H1 (cell line): ENCODE data around the gene EPHA4. TPM values are rescaled to one million over a fixed set of nuclear protein-coding genes. Genes with fewer than 3 reads are reported as not detected.

Experiments
- CTCF ChIA-PET: fragments of 300-600 bp; sonication (Branson Sonifier 250); formaldehyde crosslinking; loops from one replicate; lab custom pipeline; 2021; ENCODE audit not compliant: partially characterized antibody; lab: Charles Lee
- POLR2A ChIA-PET: fragments of 300-600 bp; sonication (Branson Sonifier 250); formaldehyde crosslinking; loops from one replicate; lab custom pipeline; 2021; ENCODE audit warnings: inconsistent platforms; ENCODE audit not compliant: partially characterized antibody; lab: Charles Lee
- DNase-seq, 2 experiments: peaks; one replicate each; pipeline versions ENCODE4 v3.0.0 to v3.0.0-alpha.2; 2010 to 2022; ENCODE audit warnings: low spot score in 2 of 2, low read depth in 1 of 2, mixed read lengths in 1 of 2
- FAIRE-seq: peaks from 2 replicates; lab custom pipeline; 2011; peaks lifted over from hg19 to GRCh38; lab: Jason Lieb, UNC
- H2AFZ ChIP-seq: 2 replicates; pipeline ENCODE4 v1.8.1; 2012; ENCODE audit warnings: low read length, inconsistent platforms
- H2AK5ac ChIP-seq: 2 replicates; pipeline ENCODE4 v1.6.1; 2013; ENCODE audit warnings: low read depth, low read length
- H2BK120ac ChIP-seq: replicated peaks from 2 replicates; pipeline ENCODE3; 2013; ENCODE audit warnings: low read depth, low read length, inconsistent platforms
- H2BK12ac ChIP-seq: 2 replicates; pipeline ENCODE4 v1.6.1; 2013; ENCODE audit warnings: low read depth, low read length
- H2BK15ac ChIP-seq: 2 replicates; pipeline ENCODE4 v1.6.1; 2013; ENCODE audit warnings: low read length
- H2BK20ac ChIP-seq: 2 replicates; pipeline ENCODE4 v1.6.1; 2013; ENCODE audit warnings: low read length
- H2BK5ac ChIP-seq: 2 replicates; pipeline ENCODE4 v1.6.1; 2013; ENCODE audit warnings: low read depth, low read length
- H3K14ac ChIP-seq: 2 replicates; pipeline ENCODE4 v1.6.1; 2013; ENCODE audit warnings: inconsistent platforms; ENCODE audit not compliant: insufficient read length
- H3K18ac ChIP-seq: 2 replicates; pipeline ENCODE4 v1.6.1; 2013; ENCODE audit warnings: low read length; ENCODE audit errors: extremely low read depth
- H3K23ac ChIP-seq: 2 replicates; pipeline ENCODE4 v1.6.1; 2013; ENCODE audit warnings: inconsistent platforms; ENCODE audit not compliant: insufficient read length
- H3K23me2 ChIP-seq: 2 replicates; pipeline ENCODE4 v1.6.1; 2013; ENCODE audit warnings: low read depth, low read length
- H3K27ac ChIP-seq: 2 replicates; pipeline ENCODE4 v1.6.1; 2011; ENCODE audit warnings: low read depth, low read length, inconsistent platforms
- H3K27me3 ChIP-seq, 4 experiments: replicated peaks in 1 of 4; 1 replicate in 1 of 4; 2 replicates in 3 of 4; pipeline versions ENCODE4 v1.6.1 to v1.8.1; 2011 to 2013; ENCODE audit warnings: low read length in 3 of 4, mild to moderate bottlenecking in 3 of 4, inconsistent platforms in 2 of 4, mixed read lengths in 2 of 4, moderate library complexity in 1 of 4; ENCODE audit not compliant: control insufficient read depth in 3 of 4, insufficient read depth in 3 of 4; ENCODE audit errors: extremely low read depth in 1 of 4
- H3K36me3 ChIP-seq, 4 experiments: 2 replicates each; pipeline versions ENCODE4 v1.6.1 to v1.8.1; 2011 to 2013; ENCODE audit warnings: mild to moderate bottlenecking in 4 of 4, low read length in 3 of 4, moderate library complexity in 2 of 4, control low read depth in 1 of 4, inconsistent platforms in 1 of 4; ENCODE audit not compliant: insufficient read depth in 4 of 4, control insufficient read depth in 2 of 4
- H3K4ac ChIP-seq: replicated peaks from 2 replicates; pipeline ENCODE3; 2013; ENCODE audit warnings: low read length, low read depth, mixed read lengths, inconsistent platforms; ENCODE audit not compliant: insufficient read length
- H3K4me1 ChIP-seq, 4 experiments: replicated peaks in 1 of 4; 1 replicate in 1 of 4; 2 replicates in 3 of 4; pipeline versions ENCODE4 v1.6.1 to v1.8.1; 2011 to 2013; ENCODE audit warnings: low read length in 3 of 4, inconsistent platforms in 2 of 4, mixed read lengths in 1 of 4; ENCODE audit not compliant: insufficient read depth in 4 of 4, control insufficient read depth in 3 of 4
- H3K4me2 ChIP-seq, 2 experiments: 2 replicates each; pipeline versions ENCODE4 v1.6.1 to v1.8.1; 2011 to 2013; ENCODE audit warnings: low read depth in 2 of 2, low read length in 2 of 2, control low read depth in 1 of 2, inconsistent platforms in 1 of 2, mild to moderate bottlenecking in 1 of 2; ENCODE audit not compliant: insufficient read depth in 1 of 2
- H3K4me3 ChIP-seq, 4 experiments: fragments of 200-600, 300-600 bp in 1 of 4; sonication (generic), shearing (Covaris generic), sonication (Bioruptor Twin) in 1 of 4; 2 replicates each; pipeline versions ENCODE4 v1.5.1 to v1.8.1; 2011 to 2016; ENCODE audit warnings: low read length in 4 of 4, low read depth in 3 of 4, control low read depth in 2 of 4, inconsistent platforms in 2 of 4, mild to moderate bottlenecking in 2 of 4, mixed read lengths in 1 of 4, moderate library complexity in 1 of 4; ENCODE audit not compliant: insufficient read depth in 2 of 4; ENCODE audit errors: extremely low read depth in 1 of 4
- H3K56ac ChIP-seq: replicated peaks from 2 replicates; pipeline ENCODE3; 2013; ENCODE audit warnings: low read depth, mild to moderate bottlenecking, mixed read lengths, low read length, inconsistent platforms; ENCODE audit not compliant: insufficient read length
- H3K79me1 ChIP-seq: 2 replicates; pipeline ENCODE4 v1.6.1; 2013; ENCODE audit warnings: low read depth, low read length, control low read depth
- H3K79me2 ChIP-seq, 2 experiments: 2 replicates each; pipeline versions ENCODE4 v1.6.1 to v1.8.1; 2012 to 2013; ENCODE audit warnings: low read length in 2 of 2, mild to moderate bottlenecking in 2 of 2, inconsistent platforms in 1 of 2; ENCODE audit not compliant: insufficient read depth in 2 of 2, control insufficient read depth in 1 of 2
- H3K9ac ChIP-seq, 4 experiments: replicated peaks in 1 of 4; 1 replicate in 1 of 4; 2 replicates in 3 of 4; pipeline versions ENCODE4 v1.6.1 to v1.8.1; 2011 to 2013; ENCODE audit warnings: low read depth in 3 of 4, low read length in 3 of 4, control low read depth in 2 of 4, mild to moderate bottlenecking in 2 of 4, moderate library complexity in 2 of 4, inconsistent platforms in 1 of 4; ENCODE audit errors: extremely low read depth in 1 of 4
- H3K9me3 ChIP-seq, 2 experiments: 2 replicates each; pipeline versions ENCODE4 v1.6.1 to v1.8.1; 2012 to 2013; ENCODE audit warnings: mild to moderate bottlenecking in 2 of 2, moderate library complexity in 2 of 2, control low read depth in 1 of 2, inconsistent platforms in 1 of 2, low read depth in 1 of 2, low read length in 1 of 2, mixed read lengths in 1 of 2; ENCODE audit not compliant: insufficient read depth in 2 of 2
- H4K20me1 ChIP-seq, 2 experiments: replicated peaks in 1 of 2; 2 replicates each; pipeline versions ENCODE3 to v1.8.1; 2011 to 2013; ENCODE audit warnings: inconsistent platforms in 2 of 2, low read length in 2 of 2, mild to moderate bottlenecking in 1 of 2; ENCODE audit not compliant: insufficient read depth in 2 of 2, control insufficient read depth in 1 of 2
- H4K5ac ChIP-seq: 2 replicates; pipeline ENCODE4 v1.6.1; 2013; ENCODE audit warnings: low read length, low read depth, mixed read lengths, inconsistent platforms; ENCODE audit not compliant: insufficient read length
- H4K8ac ChIP-seq: 2 replicates; pipeline ENCODE4 v1.8.0; 2013; ENCODE audit warnings: mild to moderate bottlenecking, moderate library complexity, low read length, inconsistent platforms; ENCODE audit not compliant: insufficient read depth; ENCODE audit errors: extremely low read depth
- H4K91ac ChIP-seq: replicated peaks from 2 replicates; pipeline ENCODE3; 2013; ENCODE audit warnings: low read length, mixed read lengths, inconsistent platforms; ENCODE audit not compliant: insufficient read length
- BACH1 ChIP-seq: IDR thresholded peaks from 2 replicates; pipeline ENCODE4 v1.6.1; 2012; ENCODE audit warnings: low read length, improper control_type of control experiment
- HDAC2 ChIP-seq, 2 experiments: fragments of 300-600 bp in 1 of 2; sonication (generic) in 1 of 2; IDR thresholded peaks; 2 replicates each; pipeline ENCODE4 v1.6.1; 2011 to 2012; ENCODE audit warnings: low read depth in 2 of 2, low read length in 2 of 2, mild to moderate bottlenecking in 2 of 2, moderate library complexity in 2 of 2, borderline replicate concordance in 1 of 2, inconsistent platforms in 1 of 2
- KDM1A ChIP-seq: fragments of 200-600, 300-600 bp; sonication (generic); IDR thresholded peaks from 2 replicates; pipeline ENCODE4 v1.7.1; 2016; ENCODE audit warnings: mild to moderate bottlenecking, low read length, borderline replicate concordance
- PHF8 ChIP-seq: fragments of 200-600 bp; sonication (generic); conservative IDR thresholded peaks from 2 replicates; pipeline ENCODE4 v1.7.1; 2012; ENCODE audit warnings: low read depth, mild to moderate bottlenecking, inconsistent platforms, low read length, moderate library complexity
- TBP ChIP-seq: IDR thresholded peaks from 2 replicates; pipeline ENCODE4 v1.6.1; 2011; ENCODE audit warnings: low read depth, low read length, improper control_type of control experiment
- WGBS, 2 experiments: shearing (Covaris generic) in 1 of 2; methylation state at CpG; one replicate each; pipeline versions ENCODE4 v1.1.6 to v1.1.7; 2013 to 2015; ENCODE audit warnings: low lambda C conversion rate in 2 of 2, mixed read lengths in 2 of 2, inconsistent platforms in 1 of 2, low coverage in 1 of 2, missing lambda C conversion rate in 1 of 2; ENCODE audit not compliant: insufficient replicate concordance in 2 of 2, insufficient coverage in 1 of 2, insufficient read length in 1 of 2; ENCODE audit errors: extremely low coverage in 1 of 2, missing lambda C conversion rate in 1 of 2; 5-methylcytosine and 5-hydroxymethylcytosine counted together
- polyA plus RNA-seq, 7 experiments: library from polyadenylated mRNA; depleted of rRNA in 3 of 7; stranded (reverse) in 5 of 7; unstranded in 2 of 7; fragments of >200 nt in 5 of 7; fragments of 200-250 nt in 2 of 7; gene quantifications; 1 replicate in 5 of 7; 2 replicates in 1 of 7; 4 replicates in 1 of 7; pipeline versions ENCODE4 v1.2.1 to v1.2.3, GENCODE V29; 2011 to 2013; ENCODE audit warnings: missing spikeins in 2 of 7, mixed read lengths in 2 of 7
- total RNA-seq: library from RNA; stranded (reverse); fragmentation: NEBNext Ultra II Directional; extraction: Animal tissue kit (Norgen Biotek cat#: 25700); gene quantifications from 2 replicates; pipeline ENCODE4 v1.2.1, GENCODE V29; 2021

Gene EPHA4
- total and polyA plus RNA-seq, 2 of the 8 experiments (the other 6 are each of a cell fraction or from before 2014, with no cell fraction given), result 4.3 to 5.7 TPM

DNA sequence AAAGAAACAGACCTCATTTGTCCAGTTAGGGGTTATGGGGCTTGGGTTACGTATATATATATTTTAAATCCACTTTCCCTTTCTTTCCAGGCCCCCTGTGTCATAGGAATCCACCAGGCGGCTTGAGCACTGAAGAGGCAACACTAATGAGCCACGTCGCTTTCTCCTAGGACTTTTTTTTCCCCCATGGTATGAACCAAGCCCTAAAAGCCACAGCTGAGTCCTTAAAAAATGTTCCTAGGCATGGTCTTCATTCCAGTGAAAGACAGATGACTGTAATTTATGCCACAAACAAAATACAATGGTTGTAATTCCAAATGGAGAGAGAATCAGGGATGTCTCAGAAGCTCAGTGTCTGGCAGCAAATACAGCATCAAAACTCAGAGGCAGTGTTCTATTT, 146.8 kb downstream of the EPHA4 start:
- Histone ChIP-seq H3K14ac (no peak overlapping the region), H3K23me2 (no peaks in the 10 kb centered on the region), H3K4me2 (no peak overlapping the region), H2BK5ac (no peak overlapping the region), H2BK12ac (no peak overlapping the region), H3K9ac (no peak overlapping the region), H4K20me1 (no peaks in the 10 kb centered on the region), H3K9me3 (no peaks in the 10 kb centered on the region), H4K5ac (no peak overlapping the region), H3K27me3 (no peaks in the 10 kb centered on the region), H4K91ac (no peak overlapping the region), H2BK15ac (no peak overlapping the region), H2BK120ac (no peak overlapping the region), H3K27ac (no peak overlapping the region), H3K4ac (no peak overlapping the region), H2BK20ac (no peak overlapping the region), H3K79me2 (no peaks in the 10 kb centered on the region), H3K4me1 (no peaks in the 10 kb centered on the region), H2AK5ac (no peak overlapping the region), H2AFZ (no peak overlapping the region), H3K56ac (no peak overlapping the region), H3K18ac (no peak overlapping the region), H3K4me3 (no peak overlapping the region), H3K36me3 (peaks cover 0 to 18% (median 4%) of the 10 kb centered on the region in 4 experiments; a peak in 4 of 8 replicates), H3K79me1 (no peaks in the 10 kb centered on the region), H3K23ac (no peak overlapping the region), H4K8ac (no peak overlapping the region)
- WGBS, 2 experiments, result 98% methylated on average over 4 of the region's 4 CpGs; no CpG with 5 or more reads in 1 of the 2 experiments
- TF ChIP-seq PHF8 (no peak), BACH1 (no peak), KDM1A (no peak), TBP (no peak), HDAC2 (IDR thresholded peaks at IDR 0.05; ENCODE audit: borderline replicate concordance in 1 of 2, low read depth in 2 of 2, low read length in 2 of 2) (no peak)
- FAIRE-seq (no peak), DNase-seq (no peak)
- ChIA-PET POLR2A (no interaction called here), CTCF (no interaction called here)
